EH (cell line): Measurements from ENCODE around the gene SMPDL3B.

Source experiments
- DNase-seq: peaks from one replicate; pipeline ENCODE4 v3.0.0-alpha.2; 2015; ENCODE audit warnings: low read depth

Gene SMPDL3B

DNA sequence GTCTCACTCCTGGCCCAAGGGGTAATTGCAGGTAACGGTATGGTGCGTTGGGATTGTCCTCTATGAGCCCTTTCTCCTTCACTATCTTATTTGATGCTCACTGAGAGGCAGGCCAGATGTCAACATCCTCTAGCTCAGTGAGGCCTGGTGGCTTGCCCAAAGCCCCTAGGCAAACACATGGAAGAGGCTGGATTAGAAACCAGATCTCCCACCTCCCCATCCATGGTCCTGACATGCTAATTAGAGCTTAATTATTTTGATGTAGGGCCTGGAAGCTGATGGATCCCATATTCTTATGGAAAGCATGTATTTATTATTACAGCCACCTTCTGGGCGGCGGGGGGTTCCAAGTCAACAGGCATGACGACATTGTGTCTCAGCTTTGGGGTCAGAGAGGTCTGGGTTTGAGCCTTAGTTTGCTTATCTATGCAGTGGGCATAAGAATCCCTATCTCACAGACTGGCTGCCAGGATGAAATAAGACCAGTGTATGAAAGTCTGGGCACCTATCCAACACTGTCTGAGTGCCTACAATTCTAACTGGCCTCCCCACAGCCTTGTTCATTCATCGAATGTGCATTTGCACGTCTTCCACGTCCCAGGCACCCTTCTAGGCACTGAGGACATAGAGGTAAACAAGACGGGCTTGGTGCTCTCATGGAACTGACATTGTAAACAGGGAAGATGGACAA lies 6.2 kb downstream of the SMPDL3B start:
- no peak for DNase-seq

DNA sequence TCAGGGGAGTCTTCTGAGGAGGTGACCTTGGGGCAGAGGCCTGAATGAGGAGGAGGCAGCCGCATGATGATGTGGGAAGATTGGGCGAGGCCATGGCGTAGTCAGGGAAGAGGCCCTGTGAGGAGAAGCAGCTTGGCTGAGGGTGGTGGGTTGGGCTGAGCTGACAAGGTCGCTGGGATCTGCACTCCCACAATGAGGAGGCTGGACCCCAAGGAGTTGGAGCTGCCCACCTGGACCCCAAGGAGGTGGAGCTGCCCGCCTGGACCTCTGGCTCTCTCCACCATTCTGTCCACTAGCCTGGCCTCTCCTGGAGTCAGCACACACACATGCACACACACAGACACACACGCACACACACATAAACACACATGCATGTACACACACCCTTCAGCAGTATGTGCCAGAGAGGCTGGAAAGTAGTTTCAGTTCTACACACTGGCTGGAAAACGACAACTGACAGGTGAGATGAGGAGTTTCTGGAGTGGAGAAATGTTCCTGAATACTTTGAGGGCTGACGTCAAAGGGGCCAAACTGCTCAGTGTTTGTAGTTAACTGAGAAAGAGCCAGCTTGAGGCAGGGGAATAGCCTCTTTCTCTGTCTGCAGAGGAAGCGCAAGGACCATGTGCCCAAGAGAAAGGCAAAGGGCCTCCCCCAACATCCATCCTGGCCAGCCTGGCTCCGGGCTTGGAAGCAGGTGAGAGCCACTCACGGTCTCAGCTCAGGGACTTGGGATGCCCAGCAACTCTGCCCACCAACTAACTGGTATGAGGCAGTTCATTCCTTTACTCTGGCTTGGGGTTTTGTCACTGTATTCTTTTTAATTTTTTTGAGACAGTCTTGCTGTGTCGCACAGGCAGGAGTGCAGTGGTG lies 7.1 kb downstream of the SMPDL3B start:
- DNase-seq, result no peak

DNA sequence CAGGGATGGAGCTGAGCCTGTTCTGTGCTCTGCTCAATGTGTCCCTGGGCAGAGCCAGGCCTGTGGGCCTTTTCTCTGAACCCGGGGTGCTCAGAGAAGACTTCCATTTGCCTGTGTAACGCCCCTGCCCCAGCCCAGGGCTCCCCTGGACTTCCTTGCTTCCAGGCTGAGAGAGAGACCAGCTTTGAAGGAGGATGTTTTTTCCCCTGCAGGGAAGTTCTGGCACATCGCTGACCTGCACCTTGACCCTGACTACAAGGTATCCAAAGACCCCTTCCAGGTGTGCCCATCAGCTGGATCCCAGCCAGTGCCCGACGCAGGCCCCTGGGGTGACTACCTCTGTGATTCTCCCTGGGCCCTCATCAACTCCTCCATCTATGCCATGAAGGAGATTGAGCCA lies 10.2 kb downstream of the SMPDL3B start:
- DNase-seq, result no peak

- no peak for DNase-seq
These were observed 14.2 kb downstream of the SMPDL3B start for GRCh38 chr1:27949027-27949426.

- no peak for DNase-seq
These were observed 16.6 kb downstream of the SMPDL3B start for GRCh38 chr1:27951396-27951795.

GRCh38 chr1:27952147-27952546 lies 17.3 kb downstream of the SMPDL3B start:
- DNase-seq, result no peak

DNA sequence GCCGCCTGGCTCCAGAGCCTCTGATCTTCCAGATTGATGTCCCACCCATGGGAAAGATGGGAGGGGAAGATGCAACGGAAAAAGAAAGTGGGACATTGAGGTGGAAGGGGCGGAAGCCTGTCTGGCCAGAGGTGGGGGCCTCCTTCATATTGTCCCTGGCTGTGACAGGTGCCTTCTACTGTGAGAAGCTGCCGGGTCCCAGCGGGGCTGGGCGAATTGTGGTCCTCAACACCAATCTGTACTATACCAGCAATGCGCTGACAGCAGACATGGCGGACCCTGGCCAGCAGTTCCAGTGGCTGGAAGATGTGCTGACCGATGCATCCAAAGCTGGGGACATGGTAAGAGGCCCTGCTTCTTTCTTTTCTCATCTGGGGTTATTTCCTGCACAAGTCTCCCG lies 19.4 kb downstream of the SMPDL3B start:
- DNase-seq, result no peak

- no peak for DNase-seq
These were observed 20.3 kb downstream of the SMPDL3B start for GRCh38 chr1:27955076-27955475.

- DNase-seq, result no peak
These were observed 22.0 kb downstream of the SMPDL3B start for GRCh38 chr1:27956761-27957160.

DNA sequence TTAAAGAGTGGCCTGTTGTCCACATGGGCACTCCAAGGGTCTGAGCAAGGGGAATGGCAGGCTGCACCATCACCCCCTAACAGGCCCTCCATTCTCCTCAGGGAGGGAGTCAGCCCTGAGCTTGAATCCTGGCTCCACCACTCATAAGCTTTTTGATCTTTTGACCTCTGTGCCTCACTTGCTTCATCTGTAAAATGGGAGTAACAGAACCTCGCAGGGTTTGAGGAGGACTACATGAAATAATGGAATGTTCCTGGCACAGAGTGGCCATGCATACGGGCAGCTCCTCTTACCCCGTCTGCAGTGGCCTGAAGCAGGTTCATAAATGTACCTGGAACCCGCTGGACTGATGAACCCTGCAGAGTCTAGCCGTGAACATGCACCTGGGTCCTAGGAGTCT lies 22.9 kb downstream of the SMPDL3B start:
- no peak for DNase-seq

- no peak for DNase-seq
These were observed 23.7 kb downstream of the SMPDL3B start for GRCh38 chr1:27958513-27958912.

DNA sequence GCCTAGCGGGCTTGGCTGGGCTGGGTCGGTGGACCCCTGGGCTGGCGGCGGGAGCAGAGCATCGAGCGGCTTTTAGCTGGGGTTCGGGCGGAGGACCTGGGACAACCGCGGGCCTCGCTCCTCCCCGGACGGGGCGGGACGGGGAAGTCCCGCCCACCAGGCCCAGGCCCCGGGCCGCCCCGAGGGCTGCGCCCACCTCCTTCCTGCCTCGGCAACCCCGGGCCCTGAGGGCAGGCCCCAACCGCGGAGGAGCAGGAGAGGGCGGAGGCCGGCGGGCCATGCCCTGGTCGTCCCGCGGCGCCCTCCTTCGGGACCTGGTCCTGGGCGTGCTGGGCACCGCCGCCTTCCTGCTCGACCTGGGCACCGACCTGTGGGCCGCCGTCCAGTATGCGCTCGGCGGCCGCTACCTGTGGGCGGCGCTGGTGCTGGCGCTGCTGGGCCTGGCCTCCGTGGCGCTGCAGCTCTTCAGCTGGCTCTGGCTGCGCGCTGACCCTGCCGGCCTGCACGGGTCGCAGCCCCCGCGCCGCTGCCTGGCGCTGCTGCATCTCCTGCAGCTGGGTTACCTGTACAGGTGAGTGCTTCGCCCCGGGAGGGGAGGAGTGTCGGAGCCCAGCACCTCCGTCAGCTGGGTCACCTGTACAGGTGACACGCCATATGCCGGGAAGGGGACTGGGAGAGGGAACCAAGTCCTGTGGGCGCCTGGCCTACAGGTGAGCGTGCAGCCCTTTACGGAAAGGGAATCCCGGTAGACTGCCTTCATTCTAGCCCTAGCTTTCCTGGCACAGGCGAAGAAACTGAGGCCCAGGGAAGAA lies 25.2 kb downstream of the SMPDL3B start, which contains the start of gene XKR8:
TSS of gene XKR8 (plus strand) at position 182 of the 812 bp plus-strand sequence. CDS start at position 279, 97 bp downstream.
- peak; percentile 81 for DNase-seq

DNA sequence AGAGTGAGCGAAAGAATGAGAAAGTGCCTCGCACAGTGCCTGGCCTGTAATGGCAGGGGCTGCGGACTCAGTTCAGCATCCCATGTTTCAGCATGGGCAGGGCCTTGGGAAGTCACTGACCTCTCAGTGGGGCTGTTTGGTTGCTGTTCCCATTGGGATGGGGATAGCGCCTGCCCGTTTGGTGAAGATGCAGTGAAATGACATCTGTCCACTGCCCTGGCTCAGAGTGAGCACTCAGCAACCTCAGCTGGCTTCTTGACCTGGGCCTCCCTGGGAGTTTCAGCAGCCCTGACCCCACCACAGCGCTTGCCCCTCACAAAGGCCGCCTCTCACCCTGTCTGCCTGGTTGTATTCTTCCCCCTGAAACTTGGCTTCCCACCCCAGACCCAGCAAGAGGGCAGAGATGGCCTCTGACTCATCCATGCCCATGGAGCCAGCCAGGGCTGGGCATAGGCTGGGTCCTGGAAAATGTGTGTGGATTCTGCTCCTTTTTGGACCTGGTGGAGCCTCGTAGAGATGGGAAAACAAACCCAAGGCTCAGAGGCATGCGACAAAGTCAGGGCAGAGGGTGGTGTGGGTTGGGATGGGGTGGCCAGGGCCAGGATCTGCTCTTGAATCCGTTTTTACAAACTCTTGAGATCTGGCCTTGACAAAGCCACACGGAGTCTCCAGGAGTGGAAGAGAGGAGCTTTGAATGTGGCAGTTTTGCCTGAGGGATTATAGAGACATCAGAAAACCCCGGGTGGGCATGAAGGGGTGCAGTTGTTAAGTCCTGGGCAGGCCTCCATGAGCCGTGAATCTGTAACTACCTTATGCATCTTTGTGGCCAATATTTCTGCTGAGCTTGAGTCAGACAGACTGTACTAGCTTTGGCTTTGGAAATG lies 26.2 kb downstream of the SMPDL3B start:
- peak; percentile 38 for DNase-seq

DNA sequence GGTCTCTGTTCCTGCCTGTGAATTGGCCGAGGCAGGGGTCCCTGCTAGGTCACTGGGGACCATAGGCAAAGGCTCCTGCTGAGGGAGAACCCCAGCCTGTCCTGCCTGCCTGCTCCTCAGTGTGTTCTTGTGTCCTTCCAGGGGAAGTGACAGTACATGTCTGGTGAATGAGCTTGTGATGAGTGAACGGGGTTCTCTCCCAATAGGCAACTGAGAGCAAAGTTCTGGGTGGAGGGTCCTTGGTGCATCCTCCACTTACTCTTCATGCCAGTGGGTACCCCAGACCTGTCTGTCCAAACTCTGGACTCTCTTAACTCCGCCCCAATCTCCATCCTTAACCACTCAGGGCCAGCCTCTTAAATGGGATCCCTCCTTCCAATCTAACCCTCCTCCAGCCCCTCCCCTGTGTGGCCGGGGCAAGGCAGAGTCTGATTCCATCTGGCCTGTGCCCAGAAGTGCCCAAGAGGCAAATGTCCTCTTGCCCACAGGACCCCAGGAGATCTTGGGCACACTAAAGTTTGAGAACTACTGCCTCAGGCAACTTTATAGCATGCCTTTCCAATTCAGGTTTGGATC lies 26.9 kb downstream of the SMPDL3B start:
- DNase-seq, result peak; percentile 46

DNA sequence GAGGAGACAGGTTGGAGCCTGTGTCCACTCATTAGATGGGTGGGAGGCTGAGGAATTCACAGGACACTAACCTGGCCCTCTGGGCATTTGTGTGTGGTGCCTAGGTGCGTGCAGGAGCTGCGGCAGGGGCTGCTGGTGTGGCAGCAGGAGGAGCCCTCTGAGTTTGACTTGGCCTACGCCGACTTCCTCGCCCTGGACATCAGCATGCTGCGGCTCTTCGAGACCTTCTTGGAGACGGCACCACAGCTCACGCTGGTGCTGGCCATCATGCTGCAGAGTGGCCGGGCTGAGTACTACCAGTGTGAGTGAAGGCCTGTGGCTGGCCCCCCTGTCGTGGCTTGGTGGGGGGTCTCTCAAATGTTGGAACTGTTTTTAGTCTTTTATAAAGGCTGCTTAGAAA lies 28.6 kb downstream of the SMPDL3B start:
- no peak for DNase-seq

DNA sequence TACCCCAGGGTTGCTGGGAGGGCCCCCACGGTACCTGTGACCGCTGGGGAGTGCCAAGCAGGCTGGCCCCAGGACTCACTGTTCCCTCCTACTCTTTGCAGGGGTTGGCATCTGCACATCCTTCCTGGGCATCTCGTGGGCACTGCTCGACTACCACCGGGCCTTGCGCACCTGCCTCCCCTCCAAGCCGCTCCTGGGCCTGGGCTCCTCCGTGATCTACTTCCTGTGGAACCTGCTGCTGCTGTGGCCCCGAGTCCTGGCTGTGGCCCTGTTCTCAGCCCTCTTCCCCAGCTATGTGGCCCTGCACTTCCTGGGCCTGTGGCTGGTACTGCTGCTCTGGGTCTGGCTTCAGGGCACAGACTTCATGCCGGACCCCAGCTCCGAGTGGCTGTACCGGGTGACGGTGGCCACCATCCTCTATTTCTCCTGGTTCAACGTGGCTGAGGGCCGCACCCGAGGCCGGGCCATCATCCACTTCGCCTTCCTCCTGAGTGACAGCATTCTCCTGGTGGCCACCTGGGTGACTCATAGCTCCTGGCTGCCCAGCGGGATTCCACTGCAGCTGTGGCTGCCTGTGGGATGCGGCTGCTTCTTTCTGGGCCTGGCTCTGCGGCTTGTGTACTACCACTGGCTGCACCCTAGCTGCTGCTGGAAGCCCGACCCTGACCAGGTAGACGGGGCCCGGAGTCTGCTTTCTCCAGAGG lies 31.8 kb downstream of the SMPDL3B start:
- no peak for DNase-seq

GRCh38 chr1:27967106-27967883 lies 32.5 kb downstream of the SMPDL3B start:
- DNase-seq, result no peak

- peak; percentile 18 for DNase-seq
These were observed 33.2 kb downstream of the SMPDL3B start for GRCh38 chr1:27967884-27968466.

DNA sequence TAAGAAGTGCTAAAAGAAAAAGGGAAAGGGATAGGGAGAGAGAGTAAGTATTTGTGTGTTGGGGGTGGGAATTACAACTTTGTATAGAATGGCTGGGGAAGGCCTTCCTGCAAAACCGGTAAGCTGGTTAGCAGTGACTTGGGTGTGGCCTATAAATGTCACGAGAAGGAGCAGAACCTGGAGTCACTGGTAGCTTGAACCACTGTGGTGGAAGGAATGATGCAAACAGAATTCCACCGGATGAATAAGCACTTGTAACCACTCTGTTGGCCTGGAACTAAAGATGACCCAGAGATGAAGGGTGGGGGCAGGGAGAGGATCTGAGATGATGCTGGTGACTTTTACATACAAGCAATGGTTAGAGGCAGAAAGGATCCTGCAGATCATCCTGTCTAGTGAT lies 33.9 kb downstream of the SMPDL3B start:
- peak; percentile 95 for DNase-seq
